ENCODE results near the gene CELA2B.
A peak's percentile ranks its signal among the peaks of the same experiment; 100 is the strongest.

- no peak for TF ChIP-seq TCF7L2 (IDR thresholded peaks at IDR 0.05; ENCODE audit: low read depth, low read length)
- TF ChIP-seq RAD21 (CRISPR knock-in tag; conservative IDR thresholded peaks at IDR 0.05 in 1 of 2, IDR thresholded peaks at IDR 0.05 in 1 of 2), result no peak
- no peak for TF ChIP-seq NR1H2 (CRISPR knock-in tag; IDR thresholded peaks at IDR 0.05)
- no peak for TF ChIP-seq KLF10 (CRISPR knock-in tag; IDR thresholded peaks at IDR 0.05)
- TF ChIP-seq BRCA1 (IDR thresholded peaks at IDR 0.05), result no peak
- no peak for TF ChIP-seq BRCA1 (CRISPR knock-in tag; IDR thresholded peaks at IDR 0.05)
- TF ChIP-seq EGR1 (conservative IDR thresholded peaks at IDR 0.05), result no peak
- TF ChIP-seq CTCF (IDR thresholded peaks at IDR 0.05 in 2 of 3, conservative IDR thresholded peaks at IDR 0.05 in 1 of 3; ENCODE audit: insufficient read depth in 2 of 3, low read depth in 1 of 3, low read length in 3 of 3), result no peak
- peak; percentile 56 for TF ChIP-seq MAX (CRISPR knock-in tag; IDR thresholded peaks at IDR 0.05)
- TF ChIP-seq ZBTB33 (CRISPR knock-in tag; IDR thresholded peaks at IDR 0.05), result no peak
- no peak for TF ChIP-seq MAFK (IDR thresholded peaks at IDR 0.05; ENCODE audit: low read length)
- TF ChIP-seq ZNF384 (IDR thresholded peaks at IDR 0.05; ENCODE audit: low read depth, low read length), result no peak
- no peak for TF ChIP-seq TRIM24 (IDR thresholded peaks at IDR 0.05)
- TF ChIP-seq MTA2 (IDR thresholded peaks at IDR 0.05; ENCODE audit: low read depth), result no peak
- TF ChIP-seq KLF6 (CRISPR knock-in tag; IDR thresholded peaks at IDR 0.05; ENCODE audit: borderline replicate concordance), result no peak
Measured at GRCh38 chr1:15435239-15436077, 40.4 kb upstream of the CELA2B start.
